ENCODE results near the gene U2AF1. TPM values are rescaled to one million over a fixed set of nuclear protein-coding genes. Genes with fewer than 3 reads are reported as not detected.
A peak's percentile ranks its signal among the peaks of the same experiment; 100 is the strongest.
"Not testable (repeated sequence)": the region's sequence is repeated elsewhere in the genome, so short reads cannot be mapped to it uniquely, and the experiment has no call there.

U2AF1 gene
- total RNA-seq (22.8 and 47.3 TPM in 2 replicates), polyA plus RNA-seq (48.2 and 89.0 TPM in 2 replicates)

- H4K20me1 ChIP-seq (ENCODE audit: insufficient read depth, poor library complexity, severe bottlenecking); H2AFZ ChIP-seq; H3K4me3 ChIP-seq; H3K79me2 ChIP-seq; H3K36me3 ChIP-seq (replicated peaks; ENCODE audit: insufficient read depth, low read depth); H3K9me2 ChIP-seq (replicated peaks; ENCODE audit: insufficient read depth); H3K4me2 ChIP-seq; H3K4me1 ChIP-seq (ENCODE audit: insufficient read depth); H3K27me3 ChIP-seq; H3K9me3 ChIP-seq (ENCODE audit: low read depth): not testable (repeated sequence)
- peak within 1 kb of the TSS; percentile 81 for H3K27ac ChIP-seq
- peak; percentile 2 for DNase-seq (ENCODE audit: low spot score)
- WGBS (ENCODE audit: low lambda C conversion rate, missing lambda C conversion rate): under 1% methylated on average over 19 of the region's 107 CpGs
Measured at GRCh38 chr21:43106965-43107793, at the start of gene U2AF1. TSS of gene U2AF1 (minus strand) at chr21:43107570. CDS start at chr21:43107494, 76 bp downstream.

- not testable (repeated sequence) for H3K27ac ChIP-seq; H3K4me3 ChIP-seq; H3K27me3 ChIP-seq; H3K36me3 ChIP-seq (replicated peaks; ENCODE audit: insufficient read depth, low read depth); H3K79me2 ChIP-seq; H3K9me2 ChIP-seq (replicated peaks; ENCODE audit: insufficient read depth); H3K9me3 ChIP-seq (ENCODE audit: low read depth); H2AFZ ChIP-seq; DNase-seq (ENCODE audit: low spot score); H3K4me1 ChIP-seq (ENCODE audit: insufficient read depth); H4K20me1 ChIP-seq (ENCODE audit: insufficient read depth, poor library complexity, severe bottlenecking); H3K4me2 ChIP-seq
- no CpG with 5 or more reads among the region's 33 CpGs for WGBS (ENCODE audit: low lambda C conversion rate, missing lambda C conversion rate)
Measured at GRCh38 chr21:43153601-43154000, 46.2 kb upstream of the U2AF1 start.

- not testable (repeated sequence) for H4K20me1 ChIP-seq (ENCODE audit: insufficient read depth, poor library complexity, severe bottlenecking); H3K27me3 ChIP-seq; H3K27ac ChIP-seq; H3K79me2 ChIP-seq; H3K36me3 ChIP-seq (replicated peaks; ENCODE audit: insufficient read depth, low read depth); DNase-seq (ENCODE audit: low spot score); H2AFZ ChIP-seq; H3K9me3 ChIP-seq (ENCODE audit: low read depth); H3K9me2 ChIP-seq (replicated peaks; ENCODE audit: insufficient read depth); H3K4me2 ChIP-seq; H3K4me1 ChIP-seq (ENCODE audit: insufficient read depth); H3K4me3 ChIP-seq
- no CpG with 5 or more reads among the region's 11 CpGs for WGBS (ENCODE audit: low lambda C conversion rate, missing lambda C conversion rate)
Measured at GRCh38 chr21:43149344-43149743, 42.0 kb upstream of the U2AF1 start.

GRCh38 chr21:43147999-43148398 lies 40.6 kb upstream of the U2AF1 start:
- not testable (repeated sequence) for H3K4me1 ChIP-seq (ENCODE audit: insufficient read depth); H3K9me2 ChIP-seq (replicated peaks; ENCODE audit: insufficient read depth); H3K4me2 ChIP-seq; H3K27ac ChIP-seq; H2AFZ ChIP-seq; H4K20me1 ChIP-seq (ENCODE audit: insufficient read depth, poor library complexity, severe bottlenecking); H3K36me3 ChIP-seq (replicated peaks; ENCODE audit: insufficient read depth, low read depth); H3K79me2 ChIP-seq; H3K9me3 ChIP-seq (ENCODE audit: low read depth); H3K4me3 ChIP-seq; H3K27me3 ChIP-seq; DNase-seq (ENCODE audit: low spot score)
- WGBS (ENCODE audit: low lambda C conversion rate, missing lambda C conversion rate): no CpG with 5 or more reads among the region's 7 CpGs

- no CpG with 5 or more reads among the region's 12 CpGs for WGBS (ENCODE audit: low lambda C conversion rate, missing lambda C conversion rate)
Measured at GRCh38 chr21:43146637-43147036, 39.3 kb upstream of the U2AF1 start.

GRCh38 chr21:43141407-43141806 lies 34.0 kb upstream of the U2AF1 start:
- H3K9me2 ChIP-seq (replicated peaks; ENCODE audit: insufficient read depth); H3K9me3 ChIP-seq (ENCODE audit: low read depth); H4K20me1 ChIP-seq (ENCODE audit: insufficient read depth, poor library complexity, severe bottlenecking); H3K27ac ChIP-seq; H3K4me3 ChIP-seq; H3K27me3 ChIP-seq; H3K4me1 ChIP-seq (ENCODE audit: insufficient read depth); H3K36me3 ChIP-seq (replicated peaks; ENCODE audit: insufficient read depth, low read depth); DNase-seq (ENCODE audit: low spot score); H3K4me2 ChIP-seq; H3K79me2 ChIP-seq; H2AFZ ChIP-seq: not testable (repeated sequence)
- no CpG with 5 or more reads among the region's 17 CpGs for WGBS (ENCODE audit: low lambda C conversion rate, missing lambda C conversion rate)

More at GRCh38 chr21:43146637-43147036, 39.3 kb upstream of the U2AF1 start:
- not testable (repeated sequence) for H3K79me2 ChIP-seq; H4K20me1 ChIP-seq (ENCODE audit: insufficient read depth, poor library complexity, severe bottlenecking); H3K4me3 ChIP-seq; H3K36me3 ChIP-seq (replicated peaks; ENCODE audit: insufficient read depth, low read depth); H3K9me3 ChIP-seq (ENCODE audit: low read depth); H3K27me3 ChIP-seq; H3K27ac ChIP-seq; H3K4me1 ChIP-seq (ENCODE audit: insufficient read depth); H2AFZ ChIP-seq; H3K9me2 ChIP-seq (replicated peaks; ENCODE audit: insufficient read depth); H3K4me2 ChIP-seq; DNase-seq (ENCODE audit: low spot score)

Measured in hepatocyte (in vitro differentiated cells).